Panc1 (cell line): Measurements from ENCODE around the gene MYRF. TPM values are rescaled to one million over a fixed set of nuclear protein-coding genes. Genes with fewer than 3 reads are reported as not detected.
A peak's percentile ranks its signal among the peaks of the same experiment; 100 is the strongest.

ENCODE experiments used
- ATAC-seq: fragments of 200-7000 bp; cut with Tn5 transposase; 2 replicates; pipeline ENCODE4 v1.9.1; 2020; ENCODE audit warnings: mild to moderate bottlenecking, moderate library complexity
- BruUV-seq: library from RNA; stranded (reverse); fragments of 400-500 nt; replicated peaks from 2 replicates; lab custom pipeline; 2021; lab: Mats Ljungman, UMichigan
- CTCF ChIA-PET: fragments of 300-600 bp; sonication (Branson Sonifier 250); formaldehyde crosslinking; loops from one replicate; lab custom pipeline; 2022; ENCODE audit warnings: antibody characterized with exemption; lab: Charles Lee
- POLR2A ChIA-PET: fragments of 300-600 bp; sonication (Branson Sonifier 250); formaldehyde crosslinking; loops from one replicate; lab custom pipeline; 2022; ENCODE audit warnings: antibody characterized with exemption; lab: Charles Lee
- DNase-seq: peaks from one replicate; pipeline ENCODE4 v3.0.0-alpha.2; 2010; ENCODE audit warnings: low read depth, low spot score
- H3K27ac ChIP-seq: 2 replicates; pipeline ENCODE4 v1.5.1; 2011; ENCODE audit warnings: mild to moderate bottlenecking, low read length, inconsistent platforms
- H3K27me3 ChIP-seq: fragments of 200-500 bp; sonication (Bioruptor generic); 2 replicates; pipeline ENCODE4 v1.6.0; 2014; ENCODE audit warnings: low read length, inconsistent platforms; ENCODE audit not compliant: control insufficient read depth, insufficient read depth
- H3K36me3 ChIP-seq: fragments of 200-500 bp; sonication (Bioruptor generic); 2 replicates; pipeline ENCODE4 v1.5.1; 2014; ENCODE audit warnings: inconsistent platforms, mild to moderate bottlenecking, low read length, moderate library complexity; ENCODE audit not compliant: control insufficient read depth, insufficient read depth
- H3K4me1 ChIP-seq: 2 replicates; pipeline ENCODE4 v1.5.1; 2011; ENCODE audit warnings: inconsistent platforms, mild to moderate bottlenecking, low read length, moderate library complexity; ENCODE audit not compliant: control insufficient read depth, insufficient read depth
- H3K4me3 ChIP-seq, 2 experiments: 2 replicates each; pipeline ENCODE4 v1.5.1; 2011 to 2012; ENCODE audit warnings: low read depth in 2 of 2, low read length in 2 of 2, mild to moderate bottlenecking in 2 of 2, inconsistent platforms in 1 of 2, moderate library complexity in 1 of 2
- H3K9me3 ChIP-seq: fragments of 200-500 bp; sonication (Bioruptor generic); 2 replicates; pipeline ENCODE4 v1.5.1; 2014; ENCODE audit warnings: low read depth, mild to moderate bottlenecking, inconsistent platforms, low read length, moderate library complexity; ENCODE audit not compliant: control insufficient read depth, insufficient read depth
- POLR2AphosphoS5 ChIP-seq: IDR thresholded peaks from 2 replicates; pipeline ENCODE4 v1.6.1; 2012; ENCODE audit warnings: mild to moderate bottlenecking, low read depth, low read length, moderate library complexity
- SIN3A ChIP-seq: IDR thresholded peaks from 2 replicates; pipeline ENCODE4 v1.6.1; 2012; ENCODE audit warnings: low read depth, mild to moderate bottlenecking, low read length, moderate library complexity, borderline replicate concordance; ENCODE audit not compliant: insufficient read depth
- TCF7L2 ChIP-seq: IDR thresholded peaks from 2 replicates; pipeline ENCODE4 v1.6.1; 2011; ENCODE audit warnings: mild to moderate bottlenecking, low read depth, low read length, inconsistent platforms
- in situ Hi-C: cut with HindIII; loops from 2 replicates; pipeline ENCODE4 v1.10.0; 2016; ENCODE audit warnings: low sequenced_read_pairs, low pct_unique_long_range_greater_than_20kb
- intact Hi-C: fragments of 100-400 bp; cut with micrococcal nuclease; formaldehyde crosslinking; loops from one replicate; pipeline ENCODE4 v1.10.0; 2022; ENCODE audit not compliant: unreplicated experiment
- total RNA-seq: library from RNA; stranded (reverse); gene quantifications from one replicate; pipeline ENCODE4 v1.2.1, GENCODE V29; 2021; ENCODE audit not compliant: unreplicated experiment
- TF ChIP-seq, protein P1 (sequence below), 2 experiments: IDR thresholded peaks; 2 replicates each; pipeline ENCODE4 v1.6.1; 2011 to 2012; ENCODE audit warnings: low read depth in 2 of 2, control low read depth in 1 of 2, low read length in 1 of 2, mild to moderate bottlenecking in 1 of 2, moderate library complexity in 1 of 2; ENCODE audit not compliant: insufficient read depth in 1 of 2
- TF ChIP-seq, protein P2 (sequence below): fragments of 450-650 bp; IDR thresholded peaks from 2 replicates; pipeline ENCODE4 v1.5.1; 2017; ENCODE audit warnings: mild to moderate bottlenecking

Gene MYRF
- total RNA-seq, 1 experiment from 2014 or later: 2.8 TPM

DNA sequence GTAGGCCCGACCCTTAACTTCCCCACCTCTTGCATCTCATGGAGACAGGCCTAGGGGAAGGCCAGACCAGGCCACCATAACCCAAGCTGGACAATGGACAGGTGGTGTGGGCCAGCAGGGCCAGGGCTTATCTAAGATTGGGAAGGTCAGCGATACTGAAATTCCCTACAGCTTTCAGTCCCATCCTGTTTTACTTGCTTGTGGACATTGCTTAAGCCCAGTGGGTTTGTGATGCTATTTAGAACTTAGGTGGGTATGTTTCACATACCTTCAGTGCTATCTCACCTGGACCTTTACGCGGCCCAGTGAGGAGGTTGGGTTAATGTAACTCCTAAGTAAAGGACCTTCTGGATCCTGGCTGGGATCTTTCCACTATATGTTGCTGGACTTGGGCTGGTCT lies 77.4 kb downstream of the MYRF start:
- no TSS peak for BruUV-seq
- TF ChIP-seq, protein P1, sequence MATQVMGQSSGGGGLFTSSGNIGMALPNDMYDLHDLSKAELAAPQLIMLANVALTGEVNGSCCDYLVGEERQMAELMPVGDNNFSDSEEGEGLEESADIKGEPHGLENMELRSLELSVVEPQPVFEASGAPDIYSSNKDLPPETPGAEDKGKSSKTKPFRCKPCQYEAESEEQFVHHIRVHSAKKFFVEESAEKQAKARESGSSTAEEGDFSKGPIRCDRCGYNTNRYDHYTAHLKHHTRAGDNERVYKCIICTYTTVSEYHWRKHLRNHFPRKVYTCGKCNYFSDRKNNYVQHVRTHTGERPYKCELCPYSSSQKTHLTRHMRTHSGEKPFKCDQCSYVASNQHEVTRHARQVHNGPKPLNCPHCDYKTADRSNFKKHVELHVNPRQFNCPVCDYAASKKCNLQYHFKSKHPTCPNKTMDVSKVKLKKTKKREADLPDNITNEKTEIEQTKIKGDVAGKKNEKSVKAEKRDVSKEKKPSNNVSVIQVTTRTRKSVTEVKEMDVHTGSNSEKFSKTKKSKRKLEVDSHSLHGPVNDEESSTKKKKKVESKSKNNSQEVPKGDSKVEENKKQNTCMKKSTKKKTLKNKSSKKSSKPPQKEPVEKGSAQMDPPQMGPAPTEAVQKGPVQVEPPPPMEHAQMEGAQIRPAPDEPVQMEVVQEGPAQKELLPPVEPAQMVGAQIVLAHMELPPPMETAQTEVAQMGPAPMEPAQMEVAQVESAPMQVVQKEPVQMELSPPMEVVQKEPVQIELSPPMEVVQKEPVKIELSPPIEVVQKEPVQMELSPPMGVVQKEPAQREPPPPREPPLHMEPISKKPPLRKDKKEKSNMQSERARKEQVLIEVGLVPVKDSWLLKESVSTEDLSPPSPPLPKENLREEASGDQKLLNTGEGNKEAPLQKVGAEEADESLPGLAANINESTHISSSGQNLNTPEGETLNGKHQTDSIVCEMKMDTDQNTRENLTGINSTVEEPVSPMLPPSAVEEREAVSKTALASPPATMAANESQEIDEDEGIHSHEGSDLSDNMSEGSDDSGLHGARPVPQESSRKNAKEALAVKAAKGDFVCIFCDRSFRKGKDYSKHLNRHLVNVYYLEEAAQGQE (IDR thresholded peaks at IDR 0.05; ENCODE audit: insufficient read depth in 1 of 2, low read depth in 2 of 2, low read length in 1 of 2): no peak
- TF ChIP-seq TCF7L2 (no peak), SIN3A (no peak), POLR2AphosphoS5 (no peak)
- TF ChIP-seq, protein P2, sequence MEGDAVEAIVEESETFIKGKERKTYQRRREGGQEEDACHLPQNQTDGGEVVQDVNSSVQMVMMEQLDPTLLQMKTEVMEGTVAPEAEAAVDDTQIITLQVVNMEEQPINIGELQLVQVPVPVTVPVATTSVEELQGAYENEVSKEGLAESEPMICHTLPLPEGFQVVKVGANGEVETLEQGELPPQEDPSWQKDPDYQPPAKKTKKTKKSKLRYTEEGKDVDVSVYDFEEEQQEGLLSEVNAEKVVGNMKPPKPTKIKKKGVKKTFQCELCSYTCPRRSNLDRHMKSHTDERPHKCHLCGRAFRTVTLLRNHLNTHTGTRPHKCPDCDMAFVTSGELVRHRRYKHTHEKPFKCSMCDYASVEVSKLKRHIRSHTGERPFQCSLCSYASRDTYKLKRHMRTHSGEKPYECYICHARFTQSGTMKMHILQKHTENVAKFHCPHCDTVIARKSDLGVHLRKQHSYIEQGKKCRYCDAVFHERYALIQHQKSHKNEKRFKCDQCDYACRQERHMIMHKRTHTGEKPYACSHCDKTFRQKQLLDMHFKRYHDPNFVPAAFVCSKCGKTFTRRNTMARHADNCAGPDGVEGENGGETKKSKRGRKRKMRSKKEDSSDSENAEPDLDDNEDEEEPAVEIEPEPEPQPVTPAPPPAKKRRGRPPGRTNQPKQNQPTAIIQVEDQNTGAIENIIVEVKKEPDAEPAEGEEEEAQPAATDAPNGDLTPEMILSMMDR: no peak
- DNase-seq (no peak), ATAC-seq (no peak)
- in situ Hi-C loops (no loop called here), intact Hi-C loops (no loop called here)
- peaks cover 52% of the 10 kb centered on the region for H3K4me1 ChIP-seq
- POLR2A ChIA-PET: interaction anchor here (0.8 kb wide), 1 partner anchor 14 kb away, joined by 3 read pairs; no protein-coding TSS in a partner anchor
- no peaks in the 10 kb centered on the region for H3K36me3 ChIP-seq
- H3K9me3 ChIP-seq: no peaks in the 10 kb centered on the region
- CTCF ChIA-PET: no interaction called here
- peak overlapping the region; percentile 81 to 82 for H3K4me3 ChIP-seq
- H3K27me3 ChIP-seq: no peaks in the 10 kb centered on the region
- peak overlapping the region; percentile 92 for H3K27ac ChIP-seq

DNA sequence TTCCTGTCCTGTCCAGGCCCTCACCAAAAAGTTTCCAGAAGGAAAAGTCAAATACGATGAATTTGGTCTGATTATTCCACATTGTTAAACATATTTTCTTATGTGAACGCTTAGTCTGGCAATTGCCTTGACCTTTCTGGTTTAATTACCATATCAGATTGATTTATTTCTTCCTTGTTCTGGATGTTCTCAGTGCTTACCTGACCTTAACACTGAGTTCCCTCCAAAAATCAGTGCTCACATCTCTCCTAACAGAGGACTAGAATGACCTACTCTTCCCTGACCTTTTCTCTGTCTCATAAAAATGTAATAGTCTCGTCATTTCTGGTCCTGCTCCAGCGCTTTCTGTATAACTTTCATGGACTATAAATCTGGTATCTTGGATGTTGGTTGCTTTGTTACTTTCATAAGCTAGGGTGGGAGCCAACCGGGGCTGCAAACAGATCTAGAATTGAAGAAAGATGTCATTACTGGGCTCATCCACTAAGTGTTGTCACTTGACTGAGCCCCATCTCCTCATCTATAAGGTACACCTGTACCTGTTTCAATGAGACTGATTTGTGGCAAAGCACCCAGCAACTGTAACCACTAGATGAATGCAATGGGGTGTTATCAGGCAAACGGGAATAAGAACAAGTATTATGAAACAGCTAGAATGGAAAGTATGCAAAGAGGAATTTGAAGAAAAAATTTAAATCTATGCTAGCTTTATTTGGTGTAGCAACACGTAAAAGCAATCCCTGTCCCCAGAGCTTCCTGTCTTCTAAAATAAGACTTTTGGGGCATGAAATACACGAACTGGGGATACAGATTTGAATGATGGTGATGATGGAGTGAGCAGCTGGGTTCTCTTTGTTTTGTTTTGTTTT lies 78.0 kb downstream of the MYRF start:
- Histone ChIP-seq H3K27me3 (no peaks in the 10 kb centered on the region), H3K9me3 (no peaks in the 10 kb centered on the region), H3K27ac (peak overlapping the region; percentile 92), H3K4me1 (peaks cover 57% of the 10 kb centered on the region), H3K4me3 (peak overlapping the region; percentile 81 to 82), H3K36me3 (no peaks in the 10 kb centered on the region)
- CTCF ChIA-PET: no interaction called here
- in situ Hi-C loops (no loop called here), intact Hi-C loops (no loop called here)
- POLR2A ChIA-PET: interaction anchor here (0.6 to 0.8 kb wide), 3 partner anchors 15 to 51 kb away, joined by 3 read pairs; no protein-coding TSS in a partner anchor
- DNase-seq: no peak
- TF ChIP-seq SIN3A (no peak), TCF7L2 (no peak), POLR2AphosphoS5 (no peak)
- TF ChIP-seq, protein P2: no peak
- TF ChIP-seq, protein P1 (IDR thresholded peaks at IDR 0.05; ENCODE audit: insufficient read depth in 1 of 2, low read depth in 2 of 2, low read length in 1 of 2): no peak
- no peak for ATAC-seq
- TSS peak; percentile 73 for BruUV-seq
